ENCODE data around the gene USP47.

- no peak for TF ChIP-seq CTCF (IDR thresholded peaks at IDR 0.05 in 4 of 5, conservative IDR thresholded peaks at IDR 0.05 in 1 of 5)
- no peak for TF ChIP-seq POLR2A (IDR thresholded peaks at IDR 0.05)
Measured at GRCh38 chr11:11910541-11910940, 68.8 kb downstream of the USP47 start.

Measured in gastrocnemius medialis (tissue), 4 donors.